RWPE1 (cell line): ENCODE results near the gene GCNT4.
A peak's percentile ranks its signal among the peaks of the same experiment; 100 is the strongest.

Experiments used
- CTCF ChIA-PET: fragments of 350-600 bp; sonication (Branson Sonifier 250); formaldehyde crosslinking; extraction: SDS; loops from one replicate; lab custom pipeline; 2021; lab: Yijun Ruan, JAX
- POLR2A ChIA-PET: fragments of 400-600 bp; formaldehyde crosslinking; extraction: SDS; loops from one replicate; lab custom pipeline; 2020; ENCODE audit warnings: antibody characterized with exemption; ENCODE audit not compliant: low non-redundant PET; lab: Yijun Ruan, JAX
- DNase-seq: peaks from one replicate; pipeline ENCODE4 v3.0.0; 2012; ENCODE audit warnings: low spot score
- H3K27ac ChIP-seq: fragments of 450-650 bp; 2 replicates; pipeline ENCODE4 v1.5.1; 2017
- CTCF ChIP-seq: fragments of 450-650 bp; conservative IDR thresholded peaks from 2 replicates; pipeline ENCODE4 v1.5.1; 2017; ENCODE audit warnings: low read depth, mild to moderate bottlenecking

The GCNT4 gene

GRCh38 chr5:75046366-75047142 lies 5.8 kb downstream of the GCNT4 start:
- no peak for TF ChIP-seq CTCF
- no peak for DNase-seq
- ChIA-PET CTCF (interaction anchor here (0.5 to 0.7 kb wide), 2 partner anchors 186 to 284 kb away, joined by 4 to 9 read pairs; no protein-coding TSS in a partner anchor), POLR2A (no interaction called here)
- peak overlapping the region; percentile 54 for H3K27ac ChIP-seq

GRCh38 chr5:75045071-75045470 lies 7.3 kb downstream of the GCNT4 start:
- CTCF ChIA-PET, result no interaction called here

GRCh38 chr5:75044406-75044805 lies 8.0 kb downstream of the GCNT4 start:
- ChIA-PET CTCF (no interaction called here), POLR2A (no interaction called here)
- no peak for DNase-seq
- no peak for TF ChIP-seq CTCF
- no peak overlapping the region for H3K27ac ChIP-seq

More at GRCh38 chr5:75045071-75045470, 7.3 kb downstream of the GCNT4 start:
- DNase-seq, result no peak
- H3K27ac ChIP-seq, result no peak overlapping the region
- TF ChIP-seq CTCF, result no peak
- POLR2A ChIA-PET, result no interaction called here

GRCh38 chr5:75043633-75044264 lies 8.6 kb downstream of the GCNT4 start:
- no peak for TF ChIP-seq CTCF
- POLR2A ChIA-PET, result no interaction called here
- DNase-seq, result no peak
- H3K27ac ChIP-seq, result no peak overlapping the region
- CTCF ChIA-PET, result no interaction called here

GRCh38 chr5:75042522-75042921 lies 9.8 kb downstream of the GCNT4 start:
- no peak for DNase-seq
- no peak overlapping the region for H3K27ac ChIP-seq
- TF ChIP-seq CTCF, result no peak
- POLR2A ChIA-PET, result no interaction called here
- CTCF ChIA-PET, result interaction anchor here (1.5 kb wide), 1 partner anchor 11 kb away, joined by 4 read pairs; no protein-coding TSS in a partner anchor

- ChIA-PET CTCF (interaction anchor here (1.5 to 2.2 kb wide), 2 partner anchors 9 to 13 kb away, joined by 4 to 7 read pairs; no protein-coding TSS in a partner anchor), POLR2A (no interaction called here)
- no peak for DNase-seq
- H3K27ac ChIP-seq, result no peak overlapping the region
- no peak for TF ChIP-seq CTCF
Observed at GRCh38 chr5:75040973-75041372, 11.4 kb downstream of the GCNT4 start.
